Measurements from ENCODE around the gene MRPL55.
"Not testable (repeated sequence)": the region's sequence is repeated elsewhere in the genome, so short reads cannot be mapped to it uniquely, and the experiment has no call there.

Gene MRPL55

DNA sequence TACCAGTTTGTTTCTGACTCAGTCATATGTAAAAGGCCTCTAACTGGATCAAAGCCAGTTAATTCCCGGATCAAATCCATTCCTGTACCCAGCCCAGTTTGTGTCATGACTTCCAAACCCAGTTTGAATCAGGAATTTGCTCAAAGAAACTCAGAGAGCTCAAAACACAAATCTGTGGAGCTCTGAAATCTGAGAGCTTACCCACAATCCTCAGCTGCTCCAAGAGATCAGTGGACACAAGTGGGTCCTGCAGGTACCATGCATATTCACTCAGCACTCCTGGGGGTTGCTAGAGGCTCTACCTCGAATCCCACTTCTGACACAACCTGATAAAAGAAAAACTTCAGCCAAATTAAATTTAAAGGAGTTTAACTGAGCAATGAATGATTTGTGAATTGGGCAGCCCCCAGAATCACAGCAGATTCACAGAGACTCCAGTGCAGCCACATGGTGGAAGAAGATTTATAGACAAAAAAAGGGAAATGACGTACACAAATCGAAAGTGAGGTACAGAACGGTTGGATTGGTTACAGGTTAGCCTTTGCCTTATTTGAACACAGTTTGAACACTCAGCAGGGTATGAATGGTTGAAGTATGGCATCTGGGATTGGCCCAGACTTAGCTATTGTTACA, 11.9 kb upstream of the MRPL55 start:
- DNase-seq = no peak

DNA sequence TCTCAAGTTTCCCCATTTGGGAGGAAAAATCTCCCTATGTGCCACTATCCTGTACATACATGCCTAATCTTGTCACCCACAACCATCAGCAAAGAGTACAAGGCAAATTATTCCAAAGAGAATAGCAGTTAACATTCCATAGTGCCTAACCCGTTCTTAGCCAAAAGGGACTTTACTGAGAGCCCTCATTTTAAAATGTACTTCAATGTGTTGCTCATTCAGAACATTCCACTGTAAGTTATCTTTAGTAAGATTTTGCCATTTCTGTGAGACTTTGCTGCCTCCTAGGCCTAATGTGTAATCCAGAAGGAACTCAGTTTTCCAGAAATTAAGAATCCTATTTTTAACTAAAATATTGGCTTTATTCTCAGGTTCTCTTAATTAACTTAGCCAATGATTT, 11.3 kb upstream of the MRPL55 start:
- DNase-seq = no peak

DNA sequence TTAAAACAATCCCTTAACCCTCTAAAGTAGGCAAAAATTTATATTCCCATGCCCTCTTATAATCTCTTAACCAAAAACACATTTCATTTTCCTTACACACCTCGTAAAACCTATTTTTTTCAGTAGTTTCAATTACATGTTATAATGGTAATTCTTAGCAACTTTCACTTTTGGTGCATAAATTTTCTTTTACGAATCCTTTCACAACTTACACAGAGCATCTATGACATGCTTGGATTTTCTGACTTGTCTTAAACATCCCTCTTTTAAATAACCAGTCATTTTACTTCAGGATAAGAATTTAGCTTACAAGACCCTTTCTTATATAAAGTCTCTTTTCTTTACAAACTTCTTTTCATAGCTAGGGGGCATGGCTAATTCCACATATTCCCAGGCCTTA, 8.9 kb upstream of the MRPL55 start:
- no peak for DNase-seq

DNA sequence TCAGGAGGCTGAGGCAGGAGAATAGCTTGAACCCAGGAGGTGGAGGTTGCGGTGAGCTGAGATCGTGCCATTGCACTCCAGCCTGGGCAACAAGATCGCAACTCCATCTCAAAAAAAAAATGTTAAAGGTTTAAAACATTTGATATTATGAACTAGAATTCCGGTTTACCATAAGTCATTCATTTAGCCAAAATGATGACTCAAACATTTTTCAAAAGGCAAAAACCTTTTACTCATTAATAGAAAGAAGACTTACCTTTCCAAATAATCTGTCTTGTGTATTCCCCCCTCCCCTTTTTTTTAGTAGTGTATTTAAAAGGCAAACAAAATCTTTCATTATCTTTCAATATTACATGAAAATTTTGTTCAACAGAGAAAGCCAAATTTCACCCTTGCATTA, 8.2 kb upstream of the MRPL55 start:
- DNase-seq = no peak

DNA sequence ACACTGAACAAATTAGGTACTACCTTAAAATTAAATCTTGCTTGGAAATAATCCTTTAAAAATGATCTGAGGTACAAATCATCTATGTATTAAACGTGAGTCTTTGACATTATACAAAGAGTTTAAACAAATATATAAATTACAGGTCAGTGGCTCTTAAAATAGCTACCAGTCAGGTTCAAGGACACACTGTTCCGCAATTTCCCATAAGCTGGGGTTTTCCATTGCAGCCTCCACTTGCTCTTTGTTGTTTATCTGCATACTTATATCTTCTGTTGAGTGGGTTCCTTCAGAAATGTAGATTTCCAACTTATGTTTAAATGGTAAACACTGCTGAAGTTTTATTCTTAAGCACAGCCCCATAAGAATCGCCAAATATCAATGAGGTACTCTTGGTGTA, 5.7 kb upstream of the MRPL55 start:
- no peak for DNase-seq

DNA sequence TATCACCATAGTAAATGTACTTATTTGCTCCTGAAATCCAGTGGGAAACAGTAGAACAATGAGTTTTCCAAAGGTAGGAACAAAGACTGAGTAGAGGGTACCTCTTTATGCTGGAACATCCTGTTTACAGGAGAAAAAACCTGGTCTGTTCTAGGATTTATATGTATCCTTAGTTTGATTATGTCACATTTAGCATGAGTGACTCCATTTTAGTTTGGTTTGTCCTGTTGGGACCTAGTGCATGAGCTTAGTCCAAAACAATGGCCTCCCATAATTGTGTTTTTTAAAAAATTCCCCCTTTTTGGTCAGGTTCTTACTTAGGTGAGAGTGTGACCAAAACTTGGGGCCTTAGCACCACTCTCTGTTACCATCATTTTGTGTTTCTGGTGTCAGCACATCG, 3.5 kb upstream of the MRPL55 start:
- no peak for DNase-seq

DNA sequence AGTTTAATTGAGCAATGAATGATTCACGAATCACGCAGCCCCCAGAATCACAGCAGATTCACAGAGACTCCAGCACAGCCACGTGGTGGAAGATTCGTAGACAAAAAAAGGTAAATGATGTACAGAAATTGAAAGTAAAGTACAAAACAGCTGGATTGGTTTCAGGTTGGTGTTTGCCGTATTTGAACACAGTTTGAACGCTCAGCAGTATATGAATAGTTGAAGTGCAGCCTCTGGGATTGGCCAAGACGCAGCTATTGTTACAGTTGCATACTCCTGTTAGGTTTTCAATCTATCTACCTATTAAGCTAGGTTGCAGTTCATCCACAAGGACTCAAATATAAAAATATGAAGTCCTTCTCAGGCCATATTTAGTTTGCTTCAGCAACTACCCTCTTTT, 3.1 kb upstream of the MRPL55 start:
- DNase-seq = no peak

DNA sequence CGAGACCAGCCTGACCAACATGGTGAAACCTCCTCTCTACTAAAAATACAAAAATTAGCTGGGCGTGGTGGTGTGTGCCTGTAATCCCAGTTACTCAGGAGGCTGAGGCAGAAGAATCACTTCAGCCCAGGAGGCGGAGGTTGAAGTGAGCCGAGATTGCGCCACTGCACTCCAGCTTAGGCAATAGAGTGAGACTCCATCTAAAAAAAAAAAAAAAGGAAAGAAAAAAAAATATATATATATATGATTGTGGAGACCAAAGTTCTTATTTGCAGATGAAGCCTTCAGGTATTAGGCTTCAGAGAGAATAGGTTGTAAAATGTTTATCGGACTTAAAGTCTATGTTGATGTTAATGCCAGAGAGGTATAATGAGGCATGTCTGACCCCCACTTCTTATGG, 2.2 kb upstream of the MRPL55 start:
- DNase-seq = not testable (repeated sequence)

DNA sequence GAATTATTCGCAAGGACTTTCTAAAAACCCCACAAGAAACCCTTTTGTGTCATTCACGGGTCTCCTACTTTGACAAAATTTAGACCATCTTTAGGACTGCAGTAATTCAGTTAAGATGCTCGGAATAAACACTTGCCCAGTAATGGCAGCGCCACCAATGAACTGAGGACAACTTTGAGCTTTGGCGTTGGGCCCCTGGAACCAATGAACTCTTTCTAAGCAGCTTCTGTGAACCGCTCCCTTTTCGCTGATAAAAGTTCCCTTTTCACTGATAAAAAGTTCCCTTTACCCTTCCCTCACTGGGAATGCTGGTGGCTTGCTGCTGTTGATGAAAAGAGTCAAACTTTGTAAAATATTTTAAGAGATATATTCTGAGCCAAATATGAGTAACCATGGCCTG, 1.5 kb upstream of the MRPL55 start:
- DNase-seq = no peak

DNA sequence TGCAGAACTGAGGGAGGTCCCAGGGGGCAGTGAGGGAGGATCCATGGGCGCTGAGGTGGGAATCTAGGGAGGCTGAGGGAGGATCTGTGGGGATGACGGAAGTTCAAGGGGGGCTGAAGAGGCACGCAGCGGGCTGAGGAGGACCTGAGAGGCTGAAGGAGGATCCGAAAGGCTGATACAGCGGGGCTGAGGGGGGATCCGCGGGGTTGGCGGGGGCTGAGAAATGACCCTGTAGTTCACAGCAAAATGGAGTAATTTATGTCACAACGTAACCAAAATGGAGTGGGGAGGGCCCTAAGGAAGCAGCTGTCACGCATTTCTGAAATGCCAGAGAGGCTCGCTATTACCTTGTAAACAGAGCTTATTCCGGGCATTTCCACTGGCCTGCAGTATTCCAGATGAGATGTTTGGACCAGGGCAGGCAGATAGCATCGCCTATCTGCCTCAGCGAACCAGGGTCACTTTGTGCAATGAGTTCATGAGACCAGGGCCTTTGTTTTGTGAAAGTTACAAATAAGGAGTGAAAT, 926 bp upstream of the MRPL55 start:
- no peak for DNase-seq

DNA sequence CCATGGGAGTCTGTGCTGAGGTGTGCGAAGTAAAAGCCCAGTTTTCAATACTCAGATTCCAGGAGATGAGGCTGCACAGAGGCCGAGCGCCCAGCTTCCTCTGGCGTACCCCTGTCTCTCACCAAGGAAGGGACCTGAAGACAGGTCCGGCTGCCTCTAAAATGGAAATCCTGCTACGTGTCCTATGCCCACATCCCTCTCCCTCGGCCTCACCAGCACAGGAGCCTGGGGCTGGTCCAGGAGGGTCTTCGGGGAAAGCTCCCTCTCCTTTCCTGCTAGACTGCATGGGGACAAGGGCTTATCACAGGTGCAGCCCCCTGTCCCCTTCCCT, 392 bp downstream of the MRPL55 start:
- DNase-seq = no peak

DNA sequence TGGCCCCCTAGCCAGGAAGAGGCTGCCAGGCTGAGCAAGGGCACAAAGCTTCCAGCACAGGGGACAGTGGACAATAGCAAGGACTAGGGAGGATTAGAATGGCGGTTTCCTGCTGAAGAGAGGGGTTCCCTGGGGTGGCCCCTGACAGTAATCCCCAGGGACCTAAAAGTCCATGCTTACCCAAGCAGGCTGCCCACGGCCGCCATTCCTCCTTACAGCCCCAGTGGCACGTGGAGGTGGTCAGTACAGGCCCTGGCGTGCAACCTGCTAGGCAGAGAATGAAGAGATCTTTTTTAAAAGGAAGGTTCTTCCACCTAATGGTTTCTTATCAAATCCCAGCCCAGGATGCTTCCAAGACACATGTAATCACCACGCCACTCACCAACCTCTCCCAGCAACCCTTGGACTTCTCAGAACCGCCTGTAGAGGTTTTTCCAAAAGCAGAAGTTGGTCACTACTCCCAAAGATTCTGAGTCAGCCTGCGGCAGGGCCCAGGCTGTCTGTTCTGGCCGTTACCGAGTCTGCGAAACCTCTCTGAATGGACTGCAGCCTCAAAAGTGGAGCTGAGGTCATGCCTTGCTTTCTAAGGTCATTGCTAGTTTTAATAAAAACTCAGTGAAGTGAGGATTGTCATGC, 926 bp downstream of the MRPL55 start:
- DNase-seq = no peak

DNA sequence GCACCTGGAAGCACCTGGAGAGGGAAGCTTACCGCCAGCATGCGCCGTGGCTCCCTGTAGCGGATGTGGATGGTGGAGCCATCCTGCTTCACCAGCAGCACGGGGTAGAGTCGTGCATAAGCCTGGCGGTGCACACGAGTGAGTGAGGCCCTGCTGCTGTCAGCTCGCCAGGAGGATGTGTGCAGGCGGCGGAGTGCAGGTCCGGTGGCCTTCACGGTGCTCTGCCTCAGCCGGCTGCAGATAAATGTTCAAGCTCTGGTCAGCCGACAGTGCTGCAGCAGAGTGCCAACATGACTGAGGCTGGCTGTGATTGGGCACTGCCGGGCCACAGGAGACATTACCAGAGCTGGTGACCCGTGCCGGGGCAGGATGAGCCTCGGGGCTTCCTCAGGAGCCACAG, 1.5 kb downstream of the MRPL55 start:
- no peak for DNase-seq

DNA sequence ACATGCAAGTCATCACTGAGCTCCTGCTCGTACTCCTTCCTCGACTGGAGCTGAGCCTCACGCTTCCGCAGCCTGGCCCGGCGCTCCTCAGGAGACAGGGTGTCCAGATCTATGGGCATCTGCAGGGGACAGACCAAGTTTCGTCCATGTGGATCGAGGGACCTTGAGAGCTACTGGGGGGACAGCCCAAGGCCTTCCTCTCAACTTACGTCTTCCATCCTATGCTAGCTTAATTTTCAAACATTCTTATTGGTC, 2.4 kb downstream of the MRPL55 start:
- DNase-seq = no peak

DNA sequence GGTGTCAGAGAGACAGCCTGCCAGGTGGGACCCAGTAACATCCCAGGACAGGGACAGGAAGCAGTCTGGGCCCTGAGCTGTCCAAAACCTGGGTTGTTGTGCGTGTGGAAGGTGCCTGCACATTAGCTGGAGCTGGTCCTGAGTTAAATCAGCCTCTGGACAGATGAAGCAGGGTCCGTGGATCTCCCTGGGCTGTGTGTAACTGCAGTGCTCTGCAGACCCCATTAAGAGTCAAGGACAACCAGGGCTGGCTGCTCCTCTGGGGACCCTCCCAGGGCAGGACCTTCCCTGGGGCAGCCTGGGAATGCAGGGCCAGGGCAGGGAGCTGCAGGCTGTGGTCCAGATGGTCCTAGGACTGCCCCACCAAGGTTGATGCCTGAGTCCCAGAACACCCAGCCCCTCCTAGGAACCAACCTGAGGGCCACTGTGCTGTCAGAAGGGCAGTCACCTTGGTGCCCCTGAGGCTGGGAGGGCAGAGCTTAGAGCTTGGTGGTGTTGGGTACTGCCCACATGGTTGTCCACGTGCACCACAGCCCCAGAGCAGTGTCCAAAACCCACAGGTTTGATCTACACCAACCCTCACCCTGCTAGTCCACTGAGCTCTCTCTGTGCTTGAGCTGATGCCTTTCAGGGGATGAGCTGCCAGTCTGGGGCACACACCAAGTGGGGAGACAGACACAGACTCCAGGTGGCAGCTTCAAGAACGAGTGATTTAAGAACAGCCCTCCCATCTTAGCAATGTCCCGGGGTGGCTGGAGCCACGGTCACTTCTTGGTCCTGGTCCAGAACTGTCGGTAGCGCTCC, 2.9 kb downstream of the MRPL55 start:
- no peak for DNase-seq

DNA sequence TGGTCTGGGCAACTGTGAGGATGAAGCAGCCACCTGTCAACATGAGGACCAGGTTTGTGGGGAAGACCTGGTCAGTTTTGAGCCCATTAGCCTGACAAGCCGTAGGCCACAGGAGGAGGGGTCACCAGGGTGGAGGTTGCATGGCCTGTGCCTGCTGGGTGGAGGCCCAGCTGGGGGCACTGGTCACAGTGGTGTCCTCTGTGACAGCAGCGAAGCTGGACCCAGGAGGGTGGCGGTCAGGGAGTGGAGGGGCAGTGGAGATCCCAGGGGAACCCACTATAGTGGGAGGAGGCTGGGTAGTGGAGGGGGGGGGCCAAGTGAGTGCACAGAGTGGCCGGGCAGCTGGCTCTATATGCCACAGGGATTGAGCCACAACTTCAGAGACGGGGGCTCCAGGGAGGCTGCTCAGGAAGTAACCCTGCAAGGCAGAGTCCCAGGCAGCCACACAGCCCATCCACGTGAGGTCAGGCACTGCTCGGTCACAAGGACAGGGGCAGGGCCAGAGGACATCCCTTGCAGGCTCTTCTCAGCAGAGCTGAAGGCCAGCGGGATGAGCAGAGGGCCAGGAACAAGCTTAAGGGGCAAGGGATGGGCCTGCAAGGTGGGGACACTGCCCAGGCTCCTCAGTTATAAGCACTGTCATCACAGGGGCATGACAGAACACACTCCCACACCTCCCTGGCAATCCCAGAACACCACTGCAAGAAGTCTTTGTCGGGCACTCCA, 3.7 kb downstream of the MRPL55 start:
- no peak for DNase-seq

DNA sequence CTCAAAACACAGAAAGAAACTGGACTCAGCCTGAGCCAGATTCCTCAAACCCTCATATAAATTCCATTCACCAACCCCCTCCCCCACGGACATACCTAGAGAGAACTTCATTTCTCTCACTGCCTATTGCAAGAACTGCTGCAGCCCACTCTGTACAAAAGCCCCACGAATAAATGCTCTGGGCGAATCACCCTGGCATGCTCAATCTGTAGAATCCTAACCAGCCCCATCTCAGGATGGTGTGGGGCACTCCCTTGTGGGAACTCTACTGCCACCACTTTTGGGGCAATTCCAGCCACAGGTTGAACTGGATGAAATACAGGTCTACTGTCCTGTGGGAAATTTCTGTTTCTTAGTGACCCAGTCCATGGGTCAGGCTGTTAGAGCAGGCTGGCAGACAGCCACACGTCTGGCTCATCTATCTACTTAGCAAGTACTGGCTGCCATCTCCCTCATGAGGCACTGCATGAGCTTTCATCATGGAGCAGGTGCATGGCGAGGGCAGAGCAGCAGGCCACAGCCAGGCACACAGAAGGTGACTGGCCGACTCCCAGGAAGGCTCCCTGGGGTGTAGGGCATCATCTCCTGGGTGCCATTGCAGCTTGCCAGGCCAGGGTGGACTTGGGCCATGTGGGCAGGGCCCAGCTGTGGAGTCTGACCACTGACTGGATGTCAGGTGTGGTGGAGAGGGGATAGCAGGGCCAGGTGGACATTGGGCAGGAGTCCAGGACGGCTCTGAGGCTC, 4.4 kb downstream of the MRPL55 start:
- no peak for DNase-seq

DNA sequence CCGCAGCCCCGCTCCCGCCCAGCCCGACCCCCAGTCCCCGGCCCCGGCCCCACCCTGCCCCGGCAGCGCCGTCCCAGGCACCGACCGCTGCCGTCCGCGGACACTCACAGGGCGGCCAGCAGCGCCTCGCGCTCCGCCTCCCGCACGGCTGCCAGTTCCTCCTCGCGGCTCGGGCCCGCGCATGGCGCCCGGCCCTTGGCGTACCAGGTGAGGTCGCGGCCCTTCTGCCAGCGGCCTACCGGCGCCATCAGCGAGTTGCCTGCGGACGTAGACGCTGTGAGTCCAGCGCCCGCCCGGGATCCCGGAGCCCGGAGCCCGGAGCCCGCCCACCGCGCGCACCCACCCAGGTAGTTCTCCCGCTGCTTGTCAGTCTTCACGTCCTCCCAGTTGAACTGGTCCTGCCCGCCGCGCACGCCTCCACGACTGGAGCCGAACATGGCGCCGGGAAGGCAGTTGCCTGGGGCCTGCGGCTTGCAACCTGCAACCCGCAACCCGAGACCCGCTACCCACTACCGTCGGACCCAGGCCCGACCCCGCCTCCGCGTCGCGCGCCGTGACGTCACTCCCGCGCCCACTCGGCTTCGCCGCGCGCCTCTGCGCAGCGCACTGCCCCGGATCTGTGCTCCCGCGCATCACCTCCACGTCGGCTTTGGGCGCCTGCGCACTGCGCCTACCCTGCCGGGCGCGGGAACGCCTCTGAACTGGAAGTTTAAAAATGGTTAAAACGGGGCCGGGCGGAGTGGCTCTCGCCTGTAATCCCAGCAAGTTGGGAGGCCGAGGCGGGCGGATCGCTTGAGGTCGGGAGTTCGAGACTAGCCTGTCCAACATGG, 6.1 kb downstream of the MRPL55 start, which contains the start of gene C1orf35:
Gene C1orf35 (minus strand): TSS at position 535 of the 830 bp plus-strand sequence. CDS start 98 bp downstream, at position 437.
- DNase-seq = peak; percentile 93

DNA sequence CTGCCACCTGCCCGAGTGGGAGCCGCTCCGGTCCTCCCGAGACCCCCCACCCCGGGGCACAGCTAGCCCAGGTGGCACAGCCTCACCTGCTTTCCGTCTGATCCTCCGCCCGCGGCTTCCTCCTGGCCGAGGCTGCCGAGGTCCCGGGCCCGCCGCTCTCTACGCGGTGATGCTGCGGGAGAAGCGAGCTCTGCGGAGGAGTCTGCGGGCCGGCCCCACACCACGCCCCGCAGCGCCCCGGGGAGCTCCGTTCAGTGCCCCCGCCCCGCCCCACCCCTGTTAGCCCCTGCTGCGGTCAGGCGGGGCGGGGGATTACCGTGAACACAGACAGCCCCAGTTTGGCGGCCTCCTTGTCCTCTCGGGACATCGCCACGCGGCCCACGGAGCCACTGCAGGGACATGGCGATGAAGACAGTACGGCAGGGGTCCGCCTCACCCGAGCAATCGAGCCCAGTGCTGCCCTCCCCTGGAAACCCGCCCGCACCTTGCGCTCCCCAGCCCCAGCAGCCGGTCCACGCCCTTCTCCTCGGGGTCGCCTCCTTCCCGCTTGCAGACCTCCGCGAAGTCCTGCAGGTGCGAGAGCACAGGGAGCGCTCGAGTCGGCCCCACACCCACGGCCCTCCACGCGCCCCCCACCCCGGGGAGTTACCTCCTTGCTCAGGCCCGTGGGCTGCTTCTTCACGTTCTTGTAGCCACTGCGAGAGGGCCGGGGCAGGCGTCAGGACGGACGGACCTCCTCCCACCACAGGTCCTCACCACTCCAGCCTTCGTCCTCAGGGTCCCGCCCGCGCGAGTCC, 6.9 kb downstream of the MRPL55 start:
- peak; percentile 56 for DNase-seq

DNA sequence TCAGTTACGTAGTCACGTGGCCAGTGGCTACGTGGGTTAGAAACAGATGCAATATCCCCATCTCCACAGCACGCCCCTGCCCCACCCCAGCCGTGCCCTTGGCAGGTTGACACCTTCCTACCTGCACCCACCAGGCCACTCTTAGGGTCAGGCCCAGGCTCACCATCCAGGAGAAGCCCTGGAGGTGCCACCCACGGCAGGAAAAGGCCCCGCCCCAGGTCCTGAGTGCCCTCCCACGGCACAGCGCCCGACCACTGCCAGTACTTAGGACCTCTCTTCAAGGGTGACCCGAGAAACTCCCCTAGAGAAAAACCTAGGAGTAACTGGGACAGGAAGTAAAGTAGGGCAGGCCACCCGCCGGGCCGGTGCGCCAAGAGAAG, 7.5 kb downstream of the MRPL55 start:
- DNase-seq = no peak
